Lung (tissue), 12 donors: ENCODE measurements around the gene MRPL44. TPM values are rescaled to one million over a fixed set of nuclear protein-coding genes. Genes with fewer than 3 reads are reported as not detected.

Experiments
- ATAC-seq: fragments of 200-7000 bp; cut with Tn5 transposase; one replicate; pipeline ENCODE4 v1.9.1; 2020; ENCODE audit warnings: moderate number of reproducible peaks; ENCODE audit not compliant: insufficient read depth, low FRiP score
- DNase-seq, 3 donors: peaks; one replicate each; pipeline ENCODE4 v3.0.0-alpha.2; 2013 to 2017
- H3K27ac ChIP-seq, 2 donors: one replicate each; pipeline ENCODE4 v1.5.1; 2013; ENCODE audit warnings: mild to moderate bottlenecking in 2 of 2, moderate library complexity in 2 of 2, control low read depth in 1 of 2, inconsistent platforms in 1 of 2, low read depth in 1 of 2, low read length in 1 of 2
- H3K27me3 ChIP-seq, 3 donors: one replicate each; pipeline ENCODE4 v1.5.1; 2013; ENCODE audit warnings: low read length in 2 of 3; ENCODE audit not compliant: control insufficient read depth in 3 of 3, insufficient read depth in 3 of 3
- H3K36me3 ChIP-seq, 4 donors: one replicate each; pipeline ENCODE4 v1.5.1; 2013; ENCODE audit warnings: low read length in 4 of 4, mild to moderate bottlenecking in 1 of 4, moderate library complexity in 1 of 4; ENCODE audit not compliant: control insufficient read depth in 4 of 4, insufficient read depth in 4 of 4
- H3K4me1 ChIP-seq, 5 donors: one replicate each; pipeline ENCODE4 v1.5.1; 2013; ENCODE audit warnings: low read length in 5 of 5, mild to moderate bottlenecking in 2 of 5, moderate library complexity in 1 of 5; ENCODE audit not compliant: control insufficient read depth in 5 of 5, insufficient read depth in 5 of 5
- H3K4me3 ChIP-seq: one replicate; pipeline ENCODE4 v1.5.1; 2013; ENCODE audit warnings: mild to moderate bottlenecking, control low read depth, moderate library complexity
- H3K9ac ChIP-seq, 2 donors: one replicate each; pipeline ENCODE4 v1.5.1; 2013; ENCODE audit warnings: low read length in 2 of 2, control low read depth in 1 of 2; ENCODE audit not compliant: insufficient read depth in 1 of 2
- H3K9me3 ChIP-seq, 4 donors: one replicate each; pipeline ENCODE4 v1.5.1; 2013; ENCODE audit warnings: low read length in 3 of 4, mild to moderate bottlenecking in 1 of 4, moderate library complexity in 1 of 4; ENCODE audit not compliant: control insufficient read depth in 4 of 4, insufficient read depth in 3 of 4
- CTCF ChIP-seq: IDR thresholded peaks from 2 replicates; pipeline ENCODE4 v1.5.1; 2012; ENCODE audit warnings: mild to moderate bottlenecking; ENCODE audit errors: control extremely low read depth, extremely low read depth
- WGBS, 2 donors: extraction: QIAGEN DNeasy Blood & Tissue Kit; methylation state at CpG; one replicate each; pipeline ENCODE4 v1.1.7; 2013; 5-methylcytosine and 5-hydroxymethylcytosine counted together
- polyA plus RNA-seq, 2 donors: library from polyadenylated mRNA; stranded (reverse); fragments of 200-250 nt; gene quantifications; one replicate each; pipeline ENCODE4 v1.2.1, GENCODE V29; 2013
- total RNA-seq, 2 donors: library from RNA; depleted of rRNA in 1 of 2; stranded (reverse); fragments of >200 nt in 1 of 2; gene quantifications; one replicate each; pipeline ENCODE4 v1.2.1, GENCODE V29; 2014 to 2021
- donor health status: control.
- donor health status: control.
- donor health status: Bipolar disorder and iron deficiency.
- donor health status: healthy.
- donor health status: DM: yes; HTN: yes; CAD: no.

MRPL44 gene
- total and polyA plus RNA-seq, 4 donors, result 20.4 to 23.1 (median 21.5) TPM

GRCh38 chr2:223972656-223973102, 15.4 kb downstream of the MRPL44 start:
- Histone ChIP-seq H3K36me3 (peaks cover 0 to 7% (median 3%) of the 10 kb centered on the region in 4 donors), H3K27me3 (no peaks in the 10 kb centered on the region), H3K9me3 (no peaks in the 10 kb centered on the region), H3K9ac (no peak overlapping the region), H3K27ac (no peak overlapping the region), H3K4me3 (no peak overlapping the region), H3K4me1 (peaks cover 0 to 3% (median 0%) of the 10 kb centered on the region in 5 donors)
- ATAC-seq (no peak), DNase-seq (no peak)
- no peak for TF ChIP-seq CTCF
- WGBS, 2 donors, result 88% methylated on average over 7 of the region's 7 CpGs

- H3K36me3 ChIP-seq, result peaks cover 0 to 6% (median under 1%) of the 10 kb centered on the region in 4 donors
- WGBS, 2 donors, result 98% methylated on average over 3 of the region's 3 CpGs
- TF ChIP-seq CTCF, result no peak
These were observed 16.3 kb downstream of the MRPL44 start for GRCh38 chr2:223973606-223974005.

GRCh38 chr2:223976635-223977226, 19.5 kb downstream of the MRPL44 start:
- Histone ChIP-seq H3K36me3 (peaks cover 0 to 7% (median 2%) of the 10 kb centered on the region in 4 donors), H3K4me1 (no peaks in the 10 kb centered on the region), H3K27me3 (no peaks in the 10 kb centered on the region), H3K9ac (no peak overlapping the region), H3K4me3 (no peak overlapping the region), H3K9me3 (no peaks in the 10 kb centered on the region), H3K27ac (no peak overlapping the region)
- DNase-seq (no peak), ATAC-seq (no peak)
- 74 to 80% methylated on average over 3 of the region's 3 CpGs for WGBS, 2 donors
- no peak for TF ChIP-seq CTCF

More at GRCh38 chr2:223973606-223974005, 16.3 kb downstream of the MRPL44 start:
- Histone ChIP-seq H3K9ac (no peak overlapping the region), H3K4me1 (peaks cover 0 to 3% (median 0%) of the 10 kb centered on the region in 5 donors), H3K4me3 (no peak overlapping the region), H3K27me3 (no peaks in the 10 kb centered on the region), H3K9me3 (no peaks in the 10 kb centered on the region), H3K27ac (no peak overlapping the region)
- DNase-seq (no peak), ATAC-seq (no peak)

GRCh38 chr2:223978451-223978850, 21.2 kb downstream of the MRPL44 start:
- ATAC-seq, result no peak
- 59 to 84% methylated on average over 4 of the region's 4 CpGs for WGBS, 2 donors
- H3K4me1 ChIP-seq, result no peaks in the 10 kb centered on the region

More at GRCh38 chr2:223978451-223978850, 21.2 kb downstream of the MRPL44 start:
- Histone ChIP-seq H3K27me3 (no peaks in the 10 kb centered on the region), H3K9ac (no peak overlapping the region), H3K4me3 (no peak overlapping the region), H3K36me3 (peaks cover 0 to 7% (median 2%) of the 10 kb centered on the region in 4 donors), H3K27ac (no peak overlapping the region), H3K9me3 (no peaks in the 10 kb centered on the region)
- TF ChIP-seq CTCF, result no peak
- DNase-seq, result no peak
